Stimulated activated CD4-positive, alpha-beta T cell treated with anti-CD3 and anti-CD28 coated beads, Interleukin-2, amount 100 ng/mL, for 4 hours (primary cell): ENCODE measurements around the gene PARP15.
"Not testable (repeated sequence)": the region's sequence is repeated elsewhere in the genome, so short reads cannot be mapped to it uniquely, and the experiment has no call there.

Source experiments
- DNase-seq: peaks from one replicate; pipeline ENCODE4 v3.0.0-alpha.2; 2020; ENCODE audit warnings: low read depth

PARP15 gene

GRCh38 chr3:122618614-122619013, 41.2 kb downstream of the PARP15 start:
- DNase-seq = no peak

GRCh38 chr3:122619040-122619439, 41.6 kb downstream of the PARP15 start:
- no peak for DNase-seq

GRCh38 chr3:122620399-122620798, 42.9 kb downstream of the PARP15 start:
- no peak for DNase-seq

- no peak for DNase-seq
Observed at GRCh38 chr3:122621112-122621511, 43.7 kb downstream of the PARP15 start.

- no peak for DNase-seq
Observed at GRCh38 chr3:122623031-122623829, 45.8 kb downstream of the PARP15 start.

- DNase-seq = no peak
Observed at GRCh38 chr3:122626515-122627180, 49.2 kb downstream of the PARP15 start.

GRCh38 chr3:122627301-122627700, 49.9 kb downstream of the PARP15 start:
- DNase-seq = no peak

GRCh38 chr3:122628567-122628966, 51.1 kb downstream of the PARP15 start:
- no peak for DNase-seq

- DNase-seq = no peak
Observed at GRCh38 chr3:122629763-122630162, 52.3 kb downstream of the PARP15 start.

- DNase-seq = no peak
Observed at GRCh38 chr3:122635789-122636188, 58.3 kb downstream of the PARP15 start.

GRCh38 chr3:122636697-122637096, 59.2 kb downstream of the PARP15 start:
- no peak for DNase-seq

GRCh38 chr3:122640437-122640999, 63.1 kb downstream of the PARP15 start:
- no peak for DNase-seq

- no peak for DNase-seq
Observed at GRCh38 chr3:122642935-122643334, 65.5 kb downstream of the PARP15 start.

GRCh38 chr3:122646146-122646988, 68.9 kb downstream of the PARP15 start:
- DNase-seq = no peak

GRCh38 chr3:122651233-122651907, 73.9 kb downstream of the PARP15 start:
- DNase-seq = not testable (repeated sequence)

- not testable (repeated sequence) for DNase-seq
Observed at GRCh38 chr3:122651962-122652361, 74.5 kb downstream of the PARP15 start.

GRCh38 chr3:122658336-122658735, 80.9 kb downstream of the PARP15 start:
- not testable (repeated sequence) for DNase-seq

- no peak for DNase-seq
Observed at GRCh38 chr3:122660297-122660974, 83.0 kb downstream of the PARP15 start.

- DNase-seq = no peak
Observed at GRCh38 chr3:122661633-122662032, 84.2 kb downstream of the PARP15 start.

GRCh38 chr3:122662505-122662904, 85.1 kb downstream of the PARP15 start:
- no peak for DNase-seq

- no peak for DNase-seq
Observed at GRCh38 chr3:122665226-122665786, 87.9 kb downstream of the PARP15 start.
